ENCODE results near the gene CDADC1.

Gene CDADC1

DNA sequence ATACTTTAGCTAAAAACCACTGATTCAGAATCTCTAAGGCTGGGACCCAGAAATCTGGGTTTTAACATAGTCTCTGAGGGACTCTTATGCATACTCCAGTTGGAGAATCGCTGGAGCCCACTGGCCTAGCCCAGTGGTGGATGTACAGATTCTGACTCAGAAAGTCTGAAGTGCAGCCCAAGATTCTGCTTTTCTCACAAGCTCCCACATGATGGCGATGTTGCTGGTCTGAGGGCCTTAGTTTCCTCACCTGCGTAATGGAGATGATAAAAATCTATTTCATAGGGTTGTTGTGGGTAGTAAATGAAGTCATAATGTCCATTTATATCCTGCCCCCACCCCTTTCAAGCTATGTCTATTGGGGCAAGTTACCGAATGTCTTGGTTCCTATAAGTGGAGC, 7.7 kb upstream of the CDADC1 start:
- DNase-seq = peak; percentile 11
- TF ChIP-seq, protein P1, sequence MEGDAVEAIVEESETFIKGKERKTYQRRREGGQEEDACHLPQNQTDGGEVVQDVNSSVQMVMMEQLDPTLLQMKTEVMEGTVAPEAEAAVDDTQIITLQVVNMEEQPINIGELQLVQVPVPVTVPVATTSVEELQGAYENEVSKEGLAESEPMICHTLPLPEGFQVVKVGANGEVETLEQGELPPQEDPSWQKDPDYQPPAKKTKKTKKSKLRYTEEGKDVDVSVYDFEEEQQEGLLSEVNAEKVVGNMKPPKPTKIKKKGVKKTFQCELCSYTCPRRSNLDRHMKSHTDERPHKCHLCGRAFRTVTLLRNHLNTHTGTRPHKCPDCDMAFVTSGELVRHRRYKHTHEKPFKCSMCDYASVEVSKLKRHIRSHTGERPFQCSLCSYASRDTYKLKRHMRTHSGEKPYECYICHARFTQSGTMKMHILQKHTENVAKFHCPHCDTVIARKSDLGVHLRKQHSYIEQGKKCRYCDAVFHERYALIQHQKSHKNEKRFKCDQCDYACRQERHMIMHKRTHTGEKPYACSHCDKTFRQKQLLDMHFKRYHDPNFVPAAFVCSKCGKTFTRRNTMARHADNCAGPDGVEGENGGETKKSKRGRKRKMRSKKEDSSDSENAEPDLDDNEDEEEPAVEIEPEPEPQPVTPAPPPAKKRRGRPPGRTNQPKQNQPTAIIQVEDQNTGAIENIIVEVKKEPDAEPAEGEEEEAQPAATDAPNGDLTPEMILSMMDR (IDR thresholded peaks at IDR 0.05; ENCODE audit: low read depth, low read length) = peak; percentile 41; the same call in 1 of the 2 replicates
- Histone ChIP-seq H3K9me3 (ENCODE audit: severe bottlenecking) (no peaks in the 10 kb centered on the region), H3K4me3 (ENCODE audit: low read depth, low read length) (no peak overlapping the region), H3K36me3 (no peaks in the 10 kb centered on the region), H3K27ac (no peak overlapping the region), H3K27me3 (ENCODE audit: insufficient read depth, low read depth, severe bottlenecking) (no peaks in the 10 kb centered on the region)

DNA sequence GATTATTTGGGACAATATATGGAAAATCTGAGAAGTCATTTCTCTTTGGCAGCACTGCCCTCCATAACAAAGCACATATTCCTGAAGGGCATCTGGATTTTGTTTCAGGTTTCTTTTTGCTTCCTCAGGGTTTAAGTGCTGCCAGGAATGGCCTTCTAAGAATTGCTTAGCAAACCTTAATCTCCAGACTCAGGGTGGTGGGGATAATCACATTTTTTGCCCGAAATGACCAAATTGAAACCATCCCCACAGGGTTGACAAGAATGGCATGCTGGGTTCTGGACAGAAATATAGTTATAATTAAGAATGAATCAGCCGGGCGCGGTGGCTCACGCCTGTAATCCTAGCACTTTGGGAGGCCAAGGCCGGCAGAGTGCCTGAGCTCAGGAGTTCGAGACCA, 6.4 kb upstream of the CDADC1 start:
- Histone ChIP-seq H3K27me3 (ENCODE audit: insufficient read depth, low read depth, severe bottlenecking) (no peaks in the 10 kb centered on the region), H3K4me3 (ENCODE audit: low read depth, low read length) (no peak overlapping the region), H3K27ac (no peak overlapping the region), H3K36me3 (no peaks in the 10 kb centered on the region), H3K9me3 (ENCODE audit: severe bottlenecking) (no peaks in the 10 kb centered on the region)
- no peak for DNase-seq
- TF ChIP-seq, protein P1 (IDR thresholded peaks at IDR 0.05; ENCODE audit: low read depth, low read length) = no peak

DNA sequence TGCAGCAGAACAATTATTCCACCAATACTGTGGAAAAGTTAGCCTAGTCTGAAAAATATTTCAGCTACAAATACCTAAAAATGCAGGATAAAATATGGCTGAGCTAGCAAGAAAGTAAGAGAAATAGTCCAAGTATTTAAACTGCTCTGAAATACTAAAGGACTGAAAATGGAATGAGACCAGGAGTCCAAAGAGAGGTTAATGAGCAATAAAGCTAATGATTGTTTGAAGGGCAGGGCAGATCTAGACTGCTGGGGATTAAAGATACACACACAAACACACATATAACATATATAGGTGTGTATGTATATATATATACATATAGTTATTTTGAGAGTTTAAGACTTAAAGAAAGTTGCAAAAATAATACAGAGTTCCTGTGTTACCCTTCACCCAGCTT, 2.6 kb upstream of the CDADC1 start:
- Histone ChIP-seq H3K4me3 (ENCODE audit: low read depth, low read length) (no peak overlapping the region), H3K36me3 (no peaks in the 10 kb centered on the region), H3K27me3 (ENCODE audit: insufficient read depth, low read depth, severe bottlenecking) (no peaks in the 10 kb centered on the region), H3K9me3 (ENCODE audit: severe bottlenecking) (no peaks in the 10 kb centered on the region), H3K27ac (no peak overlapping the region)
- TF ChIP-seq, protein P1 (IDR thresholded peaks at IDR 0.05; ENCODE audit: low read depth, low read length) = no peak
- DNase-seq = no peak

DNA sequence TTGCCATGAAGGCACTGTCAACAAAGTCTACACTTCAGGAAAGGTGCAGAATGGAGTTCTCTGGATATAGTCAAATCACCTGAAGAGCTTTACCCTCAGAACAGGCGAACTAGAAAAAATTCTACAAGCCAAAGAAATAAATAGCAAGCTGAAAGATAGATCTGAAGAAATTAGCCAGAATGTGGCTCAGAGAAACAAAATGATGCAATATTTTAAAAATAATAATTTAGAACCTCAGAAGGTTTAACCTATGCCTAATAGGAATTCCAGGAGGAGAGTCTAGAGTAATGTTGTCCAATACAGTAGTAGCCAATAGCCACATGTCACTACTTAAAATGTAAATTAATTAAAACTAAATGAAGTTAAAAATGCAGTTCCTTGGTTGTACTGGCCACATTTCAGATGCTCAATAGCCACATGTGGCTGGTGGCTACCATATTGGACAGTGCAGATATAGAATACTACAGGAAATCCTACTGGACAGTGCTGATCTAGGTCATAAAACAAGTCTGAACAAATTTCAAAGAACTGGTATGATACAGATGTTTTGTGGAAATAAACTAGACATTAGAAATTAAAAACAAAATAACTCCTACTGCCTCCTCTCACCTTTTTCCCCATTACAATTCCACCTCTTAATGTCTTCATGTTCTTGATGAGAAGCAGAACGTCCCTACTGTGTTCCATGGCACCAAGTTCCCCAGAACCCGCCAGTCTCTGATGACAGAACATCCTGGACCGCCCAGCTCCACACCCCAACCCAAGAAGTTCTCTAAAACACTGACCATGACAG, 679 bp upstream of the CDADC1 start:
- Histone ChIP-seq H3K27ac (peak overlapping the region; percentile 70), H3K36me3 (no peaks in the 10 kb centered on the region), H3K4me3 (ENCODE audit: low read depth, low read length) (peak overlapping the region; percentile 59), H3K27me3 (ENCODE audit: insufficient read depth, low read depth, severe bottlenecking) (no peaks in the 10 kb centered on the region), H3K9me3 (ENCODE audit: severe bottlenecking) (no peaks in the 10 kb centered on the region)
- TF ChIP-seq, protein P1 (IDR thresholded peaks at IDR 0.05; ENCODE audit: low read depth, low read length) = no peak
- no peak for DNase-seq

DNA sequence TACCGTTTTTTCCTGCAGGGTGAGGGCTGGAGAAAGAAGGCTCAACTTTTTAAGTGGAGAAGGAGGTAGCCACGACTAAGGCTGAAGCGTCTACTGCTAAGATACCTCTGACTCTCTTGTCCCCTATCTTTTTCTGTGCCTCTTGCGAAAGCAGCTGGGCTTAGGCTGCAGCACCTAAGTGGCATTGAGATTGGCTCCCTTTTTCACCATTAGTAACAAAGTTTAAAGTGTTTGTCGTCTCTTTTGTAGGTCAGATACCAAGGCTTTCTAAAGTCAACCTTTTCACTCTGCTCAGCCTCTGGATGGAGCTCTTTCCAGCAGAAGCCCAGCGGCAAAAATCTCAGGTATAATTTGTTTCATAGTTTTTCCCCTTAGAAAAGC, 887 bp downstream of the CDADC1 start:
- Histone ChIP-seq H3K9me3 (ENCODE audit: severe bottlenecking) (no peaks in the 10 kb centered on the region), H3K27me3 (ENCODE audit: insufficient read depth, low read depth, severe bottlenecking) (no peaks in the 10 kb centered on the region), H3K4me3 (ENCODE audit: low read depth, low read length) (peak overlapping the region; percentile 59), H3K27ac (no peak overlapping the region), H3K36me3 (no peaks in the 10 kb centered on the region)
- no peak for DNase-seq
- TF ChIP-seq, protein P1 (IDR thresholded peaks at IDR 0.05; ENCODE audit: low read depth, low read length) = no peak

DNA sequence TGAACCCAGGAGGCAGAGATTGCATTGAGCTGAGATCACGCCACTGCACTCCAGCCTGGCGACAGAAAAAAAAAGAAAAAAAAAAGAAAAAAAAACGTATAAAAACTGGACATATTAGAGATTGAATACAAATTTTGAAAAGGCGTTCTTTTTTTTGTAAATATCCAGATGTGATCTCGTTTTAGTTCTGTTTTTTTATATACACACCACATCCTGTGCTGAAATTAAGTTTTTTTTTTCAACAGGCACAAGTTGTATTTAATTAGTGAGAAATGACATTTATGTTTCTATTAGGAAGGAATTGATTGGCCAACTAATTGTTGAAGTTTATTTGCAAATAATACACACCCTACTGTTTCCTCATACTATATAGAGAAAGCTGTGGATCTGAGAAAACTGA, 3.6 kb downstream of the CDADC1 start:
- Histone ChIP-seq H3K36me3 (no peaks in the 10 kb centered on the region), H3K27me3 (ENCODE audit: insufficient read depth, low read depth, severe bottlenecking) (no peaks in the 10 kb centered on the region), H3K4me3 (ENCODE audit: low read depth, low read length) (no peak overlapping the region), H3K9me3 (ENCODE audit: severe bottlenecking) (no peaks in the 10 kb centered on the region), H3K27ac (no peak overlapping the region)
- TF ChIP-seq, protein P1 (IDR thresholded peaks at IDR 0.05; ENCODE audit: low read depth, low read length) = no peak
- DNase-seq = no peak

Measured in WERI-Rb-1 (cell line).